ENCODE measurements around the gene MAGIX.

The MAGIX gene

GRCh38 chrX:49198540-49199314 is 36.2 kb downstream of the MAGIX start:
- TF ChIP-seq, protein P1, sequence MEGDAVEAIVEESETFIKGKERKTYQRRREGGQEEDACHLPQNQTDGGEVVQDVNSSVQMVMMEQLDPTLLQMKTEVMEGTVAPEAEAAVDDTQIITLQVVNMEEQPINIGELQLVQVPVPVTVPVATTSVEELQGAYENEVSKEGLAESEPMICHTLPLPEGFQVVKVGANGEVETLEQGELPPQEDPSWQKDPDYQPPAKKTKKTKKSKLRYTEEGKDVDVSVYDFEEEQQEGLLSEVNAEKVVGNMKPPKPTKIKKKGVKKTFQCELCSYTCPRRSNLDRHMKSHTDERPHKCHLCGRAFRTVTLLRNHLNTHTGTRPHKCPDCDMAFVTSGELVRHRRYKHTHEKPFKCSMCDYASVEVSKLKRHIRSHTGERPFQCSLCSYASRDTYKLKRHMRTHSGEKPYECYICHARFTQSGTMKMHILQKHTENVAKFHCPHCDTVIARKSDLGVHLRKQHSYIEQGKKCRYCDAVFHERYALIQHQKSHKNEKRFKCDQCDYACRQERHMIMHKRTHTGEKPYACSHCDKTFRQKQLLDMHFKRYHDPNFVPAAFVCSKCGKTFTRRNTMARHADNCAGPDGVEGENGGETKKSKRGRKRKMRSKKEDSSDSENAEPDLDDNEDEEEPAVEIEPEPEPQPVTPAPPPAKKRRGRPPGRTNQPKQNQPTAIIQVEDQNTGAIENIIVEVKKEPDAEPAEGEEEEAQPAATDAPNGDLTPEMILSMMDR (IDR thresholded peaks at IDR 0.05; ENCODE audit: control insufficient read depth, insufficient read depth, low read depth, low read length, missing control alignments): no peak
- H3K4me3 ChIP-seq (ENCODE audit: control insufficient read depth, low read depth, low read length): no peak overlapping the region
- DNase-seq (ENCODE audit: low read depth): no peak

DNA sequence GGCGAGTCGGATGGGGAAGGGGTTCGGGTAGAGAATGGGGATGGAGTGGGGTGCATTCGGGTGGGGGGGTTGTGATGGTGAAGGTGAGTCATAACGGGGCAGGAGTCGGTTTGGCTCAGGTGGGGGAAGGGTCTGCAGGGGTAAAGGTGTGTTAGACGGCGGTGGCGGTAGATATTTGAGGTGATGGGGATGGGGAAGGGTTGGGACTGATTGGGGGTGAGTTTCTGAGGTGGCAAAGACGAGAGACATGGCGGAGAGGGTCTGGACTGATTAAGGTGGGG is 36.7 kb downstream of the MAGIX start:
- DNase-seq (ENCODE audit: low read depth): no peak
- TF ChIP-seq, protein P1 (IDR thresholded peaks at IDR 0.05; ENCODE audit: control insufficient read depth, insufficient read depth, low read depth, low read length, missing control alignments): no peak
- H3K4me3 ChIP-seq (ENCODE audit: control insufficient read depth, low read depth, low read length): no peak overlapping the region

DNA sequence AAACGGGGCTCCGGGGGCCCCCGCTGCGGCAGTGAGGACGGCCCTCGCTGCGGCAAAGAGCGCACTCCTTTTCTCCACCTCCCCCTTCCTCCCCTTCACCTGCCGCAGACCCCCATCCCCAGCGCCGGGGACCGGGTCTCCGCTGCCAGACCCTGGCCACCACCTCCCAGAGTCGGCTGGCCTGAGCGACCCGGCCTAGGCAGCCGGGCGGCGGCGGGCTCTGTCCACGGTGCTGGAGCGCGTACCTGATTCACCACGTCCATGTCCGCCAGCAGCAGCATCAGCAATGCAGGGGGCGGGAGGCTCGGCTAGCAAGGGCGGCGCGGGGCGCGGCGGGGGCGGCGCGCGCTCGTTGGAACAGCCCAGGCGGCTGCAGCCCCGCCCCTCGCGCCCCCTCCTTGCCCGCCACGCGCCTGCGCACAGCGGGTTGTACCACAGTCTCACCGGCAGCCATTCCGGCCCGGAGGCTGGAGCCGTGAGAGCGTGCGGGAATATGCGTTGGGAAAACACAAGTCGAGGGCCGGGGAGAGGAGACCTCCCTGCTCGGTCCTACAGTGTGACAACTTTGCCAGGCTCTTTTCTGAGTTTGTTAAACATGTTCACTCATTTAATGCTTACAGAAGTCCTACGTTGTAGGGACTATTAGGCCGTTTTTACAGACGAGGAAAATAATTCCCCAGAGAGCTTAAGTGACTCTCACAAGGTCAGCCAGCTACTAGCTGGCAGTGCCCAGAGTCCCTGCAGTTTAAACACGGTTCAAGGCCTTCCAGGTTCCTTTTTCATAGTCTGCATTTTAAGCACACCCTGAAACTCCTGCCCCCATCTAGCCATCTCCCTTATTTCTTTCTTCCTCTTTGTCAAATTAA is 37.6 kb downstream of the MAGIX start, which contains the start of gene SYP:
Gene SYP, minus strand, starts transcription at position 288 of the 866 bp plus-strand sequence. Its CDS starts 7 bp downstream, at position 281.
- peak; percentile 44 for DNase-seq (ENCODE audit: low read depth)
- TF ChIP-seq, protein P1 (IDR thresholded peaks at IDR 0.05; ENCODE audit: control insufficient read depth, insufficient read depth, low read depth, low read length, missing control alignments): no peak
- peak within 1 kb of the TSS; percentile 25 for H3K4me3 ChIP-seq (ENCODE audit: control insufficient read depth, low read depth, low read length)

DNA sequence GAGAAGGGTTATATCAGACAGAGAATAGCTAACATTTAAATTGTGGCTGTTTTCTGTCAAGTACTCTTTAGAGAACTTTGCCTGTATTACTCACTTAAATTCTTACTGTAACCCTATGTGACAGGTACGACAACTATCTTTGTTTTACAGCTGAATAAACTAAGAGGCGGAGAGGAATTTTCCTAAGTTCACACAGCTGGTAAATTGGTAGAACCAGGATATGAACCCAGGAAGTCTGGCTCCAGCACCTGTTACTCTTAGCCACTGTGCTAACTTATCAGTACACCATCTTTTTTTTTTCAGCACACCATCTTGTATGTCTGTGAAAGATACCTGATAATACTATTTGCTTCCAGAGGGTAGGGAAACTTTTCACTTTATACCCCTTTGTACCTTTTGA is 39.5 kb downstream of the MAGIX start:
- no peak for DNase-seq (ENCODE audit: low read depth)
- no peak overlapping the region for H3K4me3 ChIP-seq (ENCODE audit: control insufficient read depth, low read depth, low read length)
- TF ChIP-seq, protein P1 (IDR thresholded peaks at IDR 0.05; ENCODE audit: control insufficient read depth, insufficient read depth, low read depth, low read length, missing control alignments): no peak

GRCh38 chrX:49203536-49203935 is 41.0 kb downstream of the MAGIX start:
- TF ChIP-seq, protein P1 (IDR thresholded peaks at IDR 0.05; ENCODE audit: control insufficient read depth, insufficient read depth, low read depth, low read length, missing control alignments): no peak
- H3K4me3 ChIP-seq (ENCODE audit: control insufficient read depth, low read depth, low read length): no peak overlapping the region
- no peak for DNase-seq (ENCODE audit: low read depth)

DNA sequence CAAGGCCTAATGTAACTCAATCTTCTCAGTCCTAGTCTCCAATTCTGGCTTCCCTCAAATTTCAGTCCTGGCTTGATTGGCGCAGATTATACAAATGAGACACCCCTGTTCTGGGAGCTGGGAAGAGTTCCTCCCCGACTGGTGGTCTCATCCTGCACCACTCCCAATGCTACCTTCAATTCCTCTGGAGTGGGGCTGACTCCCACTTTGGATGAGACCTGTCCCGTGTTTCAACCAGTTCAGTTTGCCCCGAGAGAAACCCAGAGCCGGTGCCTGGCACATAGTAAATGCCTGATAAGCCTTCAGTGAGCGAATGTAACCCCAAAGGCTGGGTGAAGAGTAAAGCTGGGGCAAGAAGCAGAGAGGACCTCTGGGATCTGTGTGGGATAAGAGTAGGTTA is 41.5 kb downstream of the MAGIX start:
- TF ChIP-seq, protein P1 (IDR thresholded peaks at IDR 0.05; ENCODE audit: control insufficient read depth, insufficient read depth, low read depth, low read length, missing control alignments): no peak
- H3K4me3 ChIP-seq (ENCODE audit: control insufficient read depth, low read depth, low read length): no peak overlapping the region
- DNase-seq (ENCODE audit: low read depth): no peak

Data from AG09309 (cell line).